ENCODE results near the gene NUMBL. TPM values are rescaled to one million over a fixed set of nuclear protein-coding genes. Genes with fewer than 3 reads are reported as not detected.

Gene NUMBL
- total RNA-seq, 1 experiment from 2014 or later = 38.4 TPM

DNA sequence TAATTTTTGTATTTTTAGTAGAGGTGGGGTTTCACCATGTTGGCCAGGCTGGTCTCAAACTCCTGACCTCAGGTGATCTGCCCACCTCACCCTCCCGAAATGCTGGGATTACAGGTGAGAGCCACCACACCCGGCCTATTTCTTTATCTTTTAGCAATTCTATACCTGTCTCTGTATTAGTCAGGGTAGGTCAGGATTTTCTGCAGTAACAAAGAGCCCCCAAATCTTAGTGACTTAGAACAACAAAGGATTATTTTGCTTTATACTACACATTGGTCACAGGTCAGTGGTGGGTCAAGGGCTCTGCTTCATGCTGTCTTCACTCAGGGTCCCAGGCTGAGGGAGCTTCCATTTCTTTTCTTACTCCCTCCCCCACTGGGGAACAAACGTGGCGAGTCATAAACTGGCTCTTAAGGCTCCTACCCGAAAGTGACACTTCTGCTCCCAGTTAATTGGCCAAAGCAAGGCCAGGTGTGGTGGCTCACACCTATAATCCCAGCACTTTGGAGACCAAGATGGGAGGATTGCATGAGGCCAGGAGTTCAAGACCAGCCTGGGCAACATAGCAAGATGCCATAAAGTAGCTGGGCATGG lies 33.3 kb upstream of the NUMBL start:
- CTCF ChIA-PET = no interaction called here
- no peak overlapping the region for H3K27ac ChIP-seq (ENCODE audit: low read depth, low read length, poor library complexity, severe bottlenecking)
- H3K4me3 ChIP-seq (ENCODE audit: low read depth, low read length, poor library complexity, severe bottlenecking) = no peak overlapping the region
- H3K4me1 ChIP-seq (ENCODE audit: insufficient read depth, low read length, poor library complexity, severe bottlenecking) = peaks cover 11% of the 10 kb centered on the region
- no peak for DNase-seq (ENCODE audit: low spot score)
- no peaks in the 10 kb centered on the region for H3K9me3 ChIP-seq (ENCODE audit: low read depth, low read length, poor library complexity, severe bottlenecking)
- no peaks in the 10 kb centered on the region for H3K27me3 ChIP-seq (replicated peaks; ENCODE audit: insufficient read depth, low read depth, low read length, poor library complexity)
- intact Hi-C loops (cut with micrococcal nuclease; ENCODE audit: unreplicated experiment) = no loop called here
- no TSS peak for BruUV-seq (replicated peaks)
- H3K36me3 ChIP-seq (ENCODE audit: insufficient read depth, low read length, poor library complexity, severe bottlenecking) = peaks cover 5% of the 10 kb centered on the region
- POLR2A ChIA-PET (ENCODE audit: low non-redundant PET) = no interaction called here
- TF ChIP-seq, protein P1, sequence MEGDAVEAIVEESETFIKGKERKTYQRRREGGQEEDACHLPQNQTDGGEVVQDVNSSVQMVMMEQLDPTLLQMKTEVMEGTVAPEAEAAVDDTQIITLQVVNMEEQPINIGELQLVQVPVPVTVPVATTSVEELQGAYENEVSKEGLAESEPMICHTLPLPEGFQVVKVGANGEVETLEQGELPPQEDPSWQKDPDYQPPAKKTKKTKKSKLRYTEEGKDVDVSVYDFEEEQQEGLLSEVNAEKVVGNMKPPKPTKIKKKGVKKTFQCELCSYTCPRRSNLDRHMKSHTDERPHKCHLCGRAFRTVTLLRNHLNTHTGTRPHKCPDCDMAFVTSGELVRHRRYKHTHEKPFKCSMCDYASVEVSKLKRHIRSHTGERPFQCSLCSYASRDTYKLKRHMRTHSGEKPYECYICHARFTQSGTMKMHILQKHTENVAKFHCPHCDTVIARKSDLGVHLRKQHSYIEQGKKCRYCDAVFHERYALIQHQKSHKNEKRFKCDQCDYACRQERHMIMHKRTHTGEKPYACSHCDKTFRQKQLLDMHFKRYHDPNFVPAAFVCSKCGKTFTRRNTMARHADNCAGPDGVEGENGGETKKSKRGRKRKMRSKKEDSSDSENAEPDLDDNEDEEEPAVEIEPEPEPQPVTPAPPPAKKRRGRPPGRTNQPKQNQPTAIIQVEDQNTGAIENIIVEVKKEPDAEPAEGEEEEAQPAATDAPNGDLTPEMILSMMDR (conservative IDR thresholded peaks at IDR 0.05; ENCODE audit: low read depth, low read length) = no peak

DNA sequence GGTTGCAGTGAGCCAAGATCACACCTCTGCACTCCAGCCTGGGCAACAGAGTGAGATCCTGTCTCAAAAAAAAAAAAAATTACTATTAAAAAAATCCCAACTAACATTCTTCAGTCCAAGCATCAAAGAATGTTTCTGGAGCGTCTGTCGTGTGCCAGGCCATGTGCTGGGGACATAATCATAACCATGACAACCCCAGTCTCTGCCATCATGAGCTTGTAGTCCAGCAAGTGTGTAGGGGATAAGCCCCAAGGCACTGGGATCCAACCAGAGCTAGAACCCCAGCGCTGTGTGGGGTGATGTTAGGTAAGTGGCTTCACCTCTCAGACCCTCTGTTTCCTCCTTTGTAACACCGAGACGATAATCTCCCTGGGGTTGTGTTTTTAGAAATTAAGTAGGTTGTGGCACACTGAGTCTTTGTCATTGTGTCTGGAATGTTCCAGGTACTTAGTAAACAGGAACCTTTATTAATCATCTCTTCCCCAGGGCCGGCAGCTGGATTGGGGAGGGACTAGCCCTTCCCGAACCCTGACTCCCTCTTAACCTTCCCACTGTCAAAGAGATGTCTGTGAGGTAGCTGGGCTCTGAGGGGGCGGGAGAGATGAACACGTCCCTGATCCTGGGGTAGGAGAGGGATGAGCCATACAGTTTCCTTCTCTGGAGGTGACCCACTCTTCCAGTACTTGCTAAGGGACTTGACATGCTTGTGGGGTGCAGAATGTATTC lies 31.6 kb upstream of the NUMBL start:
- Histone ChIP-seq H3K36me3 (ENCODE audit: insufficient read depth, low read length, poor library complexity, severe bottlenecking) (peaks cover 5% of the 10 kb centered on the region), H3K27ac (ENCODE audit: low read depth, low read length, poor library complexity, severe bottlenecking) (no peak overlapping the region), H3K27me3 (replicated peaks; ENCODE audit: insufficient read depth, low read depth, low read length, poor library complexity) (no peaks in the 10 kb centered on the region), H3K9me3 (ENCODE audit: low read depth, low read length, poor library complexity, severe bottlenecking) (no peaks in the 10 kb centered on the region), H3K4me3 (ENCODE audit: low read depth, low read length, poor library complexity, severe bottlenecking) (no peak overlapping the region), H3K4me1 (ENCODE audit: insufficient read depth, low read length, poor library complexity, severe bottlenecking) (peaks cover 23% of the 10 kb centered on the region)
- TF ChIP-seq EZH2 (IDR thresholded peaks at IDR 0.05; ENCODE audit: borderline replicate concordance, low read depth, low read length, poor library complexity, severe bottlenecking) = no peak
- TF ChIP-seq, protein P1 (conservative IDR thresholded peaks at IDR 0.05; ENCODE audit: low read depth, low read length) = no peak
- ChIA-PET POLR2A (ENCODE audit: low non-redundant PET) (no interaction called here), CTCF (interaction anchor here (0.7 kb wide), 2 partner anchors 38 to 201 kb away, joined by 3 to 5 read pairs; no protein-coding TSS in a partner anchor)
- no peak for DNase-seq (ENCODE audit: low spot score)
- intact Hi-C loops (cut with micrococcal nuclease; ENCODE audit: unreplicated experiment) = no loop called here
- no TSS peak for BruUV-seq (replicated peaks)

DNA sequence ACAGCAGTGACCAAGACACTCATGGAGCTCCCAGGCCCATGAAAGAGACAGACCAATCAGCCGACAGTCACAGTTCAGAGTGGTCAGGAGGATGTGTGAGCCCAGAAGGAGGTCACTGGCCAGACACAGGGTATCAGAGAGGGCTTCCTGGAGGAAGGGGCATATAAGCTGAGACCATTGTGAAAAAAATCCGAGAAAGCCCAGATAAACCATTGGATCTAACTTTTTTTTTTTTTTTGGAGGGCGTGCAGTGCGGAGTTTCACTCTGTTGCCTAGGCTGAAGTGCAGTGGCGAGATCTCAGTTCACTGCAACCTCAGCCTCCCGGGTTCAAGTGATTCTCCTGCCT lies 30.7 kb upstream of the NUMBL start:
- Histone ChIP-seq H3K27me3 (replicated peaks; ENCODE audit: insufficient read depth, low read depth, low read length, poor library complexity) (no peaks in the 10 kb centered on the region), H3K9me3 (ENCODE audit: low read depth, low read length, poor library complexity, severe bottlenecking) (no peaks in the 10 kb centered on the region), H3K36me3 (ENCODE audit: insufficient read depth, low read length, poor library complexity, severe bottlenecking) (peaks cover 1% of the 10 kb centered on the region), H3K4me1 (ENCODE audit: insufficient read depth, low read length, poor library complexity, severe bottlenecking) (peaks cover 24% of the 10 kb centered on the region), H3K27ac (ENCODE audit: low read depth, low read length, poor library complexity, severe bottlenecking) (no peak overlapping the region), H3K4me3 (ENCODE audit: low read depth, low read length, poor library complexity, severe bottlenecking) (no peak overlapping the region)
- POLR2A ChIA-PET (ENCODE audit: low non-redundant PET) = no interaction called here
- intact Hi-C loops (cut with micrococcal nuclease; ENCODE audit: unreplicated experiment) = no loop called here
- TF ChIP-seq EZH2 (IDR thresholded peaks at IDR 0.05; ENCODE audit: borderline replicate concordance, low read depth, low read length, poor library complexity, severe bottlenecking) = no peak
- TF ChIP-seq, protein P1 (conservative IDR thresholded peaks at IDR 0.05; ENCODE audit: low read depth, low read length) = no peak
- no peak for DNase-seq (ENCODE audit: low spot score)
- CTCF ChIA-PET = no interaction called here
- no TSS peak for BruUV-seq (replicated peaks)
